HepG2 (cell line): ENCODE results near the gene APOA1.

ENCODE experiments used
- ATF4 ChIP-seq, 2 experiments: fragments of 450-650 bp in 1 of 2; sonication (generic) in 1 of 2; formaldehyde crosslinking; IDR thresholded peaks; 2 replicates each; pipeline versions ENCODE4 v1.5.0 to v1.8.0; 2020 to 2022; ENCODE audit warnings: mild to moderate bottlenecking in 1 of 2, missing genetic modification reagents in 1 of 2
- EP300 ChIP-seq, 3 experiments: sonication (generic) in 1 of 3; formaldehyde crosslinking in 1 of 3; IDR thresholded peaks; 2 replicates each; pipeline versions ENCODE4 v1.5.1 to v1.6.1; 2011 to 2020; ENCODE audit warnings: low read depth in 2 of 3, low read length in 2 of 3, borderline replicate concordance in 1 of 3, improper control_type of control experiment in 1 of 3, mild to moderate bottlenecking in 1 of 3, missing genetic modification reagents in 1 of 3, moderate library complexity in 1 of 3
- GABPB1 ChIP-seq: IDR thresholded peaks from 2 replicates; pipeline ENCODE4 v1.6.1; 2016; ENCODE audit warnings: mild to moderate bottlenecking, missing genetic modification reagents, moderate library complexity, missing compliant biosample characterization
- HOXA7 ChIP-seq: sonication (generic); formaldehyde crosslinking; IDR thresholded peaks from 2 replicates; pipeline ENCODE4 v1.8.1; 2022; ENCODE audit warnings: mild to moderate bottlenecking, missing genetic modification reagents, moderate library complexity
- MLX ChIP-seq: IDR thresholded peaks from 2 replicates; pipeline ENCODE4 v1.6.1; 2016
- SRF ChIP-seq: IDR thresholded peaks from 2 replicates; pipeline ENCODE4 v1.6.1; 2011; ENCODE audit warnings: mild to moderate bottlenecking, low read depth, low read length, moderate library complexity
- SUZ12 ChIP-seq: fragments of 150-350 bp; IDR thresholded peaks from 2 replicates; pipeline ENCODE4 v1.6.1; 2014; ENCODE audit warnings: low read depth, low read length
- ZBTB40 ChIP-seq, 2 experiments: fragments of 450-650 bp in 1 of 2; sonication (generic) in 1 of 2; formaldehyde crosslinking in 1 of 2; IDR thresholded peaks; 2 replicates each; pipeline versions ENCODE4 v1.6.1 to v1.8.0; 2016 to 2022; ENCODE audit warnings: antibody characterized with exemption in 1 of 2, mild to moderate bottlenecking in 1 of 2, missing genetic modification reagents in 1 of 2

GRCh38 chr11:116797816-116798215 lies 39.6 kb downstream of the APOA1 start:
- TF ChIP-seq GABPB1 (CRISPR knock-in tag) (no peak), SUZ12 (no peak), HOXA7 (CRISPR knock-in tag) (no peak), ZBTB40 (IDR thresholded peaks at IDR 0.05) (no peak), ZBTB40 (CRISPR knock-in tag; IDR thresholded peaks at IDR 0.05) (no peak), EP300 (IDR thresholded peaks at IDR 0.05; ENCODE audit: low read depth in 2 of 2, low read length in 2 of 2) (no peak), EP300 (CRISPR knock-in tag; IDR thresholded peaks at IDR 0.05; ENCODE audit: borderline replicate concordance) (no peak), ATF4 (CRISPR knock-in tag; IDR thresholded peaks at IDR 0.05) (no peak), SRF (no peak), MLX (no peak)
